ENCODE results near the gene ZNF613.

DNA sequence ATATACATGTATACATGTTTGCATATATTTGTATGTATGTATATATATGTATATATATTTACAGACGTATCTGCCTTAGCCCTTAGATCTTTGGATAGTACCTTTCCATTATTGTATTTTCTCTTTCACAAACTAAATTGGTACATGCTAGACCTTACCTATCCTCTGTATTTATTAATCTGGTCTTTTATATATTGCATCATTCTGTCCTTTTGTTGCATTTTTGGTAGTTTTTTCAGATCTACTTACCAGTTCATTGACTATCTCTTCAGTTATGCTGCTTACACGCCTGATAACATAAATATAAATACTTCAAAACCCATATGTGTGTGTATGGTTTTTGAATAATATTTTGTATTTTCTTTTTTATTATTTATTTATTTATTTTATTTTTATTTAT lies 11.7 kb downstream of the ZNF613 start:
- TF ChIP-seq, protein P1, sequence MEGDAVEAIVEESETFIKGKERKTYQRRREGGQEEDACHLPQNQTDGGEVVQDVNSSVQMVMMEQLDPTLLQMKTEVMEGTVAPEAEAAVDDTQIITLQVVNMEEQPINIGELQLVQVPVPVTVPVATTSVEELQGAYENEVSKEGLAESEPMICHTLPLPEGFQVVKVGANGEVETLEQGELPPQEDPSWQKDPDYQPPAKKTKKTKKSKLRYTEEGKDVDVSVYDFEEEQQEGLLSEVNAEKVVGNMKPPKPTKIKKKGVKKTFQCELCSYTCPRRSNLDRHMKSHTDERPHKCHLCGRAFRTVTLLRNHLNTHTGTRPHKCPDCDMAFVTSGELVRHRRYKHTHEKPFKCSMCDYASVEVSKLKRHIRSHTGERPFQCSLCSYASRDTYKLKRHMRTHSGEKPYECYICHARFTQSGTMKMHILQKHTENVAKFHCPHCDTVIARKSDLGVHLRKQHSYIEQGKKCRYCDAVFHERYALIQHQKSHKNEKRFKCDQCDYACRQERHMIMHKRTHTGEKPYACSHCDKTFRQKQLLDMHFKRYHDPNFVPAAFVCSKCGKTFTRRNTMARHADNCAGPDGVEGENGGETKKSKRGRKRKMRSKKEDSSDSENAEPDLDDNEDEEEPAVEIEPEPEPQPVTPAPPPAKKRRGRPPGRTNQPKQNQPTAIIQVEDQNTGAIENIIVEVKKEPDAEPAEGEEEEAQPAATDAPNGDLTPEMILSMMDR (IDR thresholded peaks at IDR 0.05; ENCODE audit: borderline replicate concordance, extremely low read depth, low read length, poor library complexity, severe bottlenecking): no peak
- TF ChIP-seq EZH2 (IDR thresholded peaks at IDR 0.05; ENCODE audit: borderline replicate concordance, low read depth, low read length, severe bottlenecking): no peak
